Keratinocyte (primary cell): Measurements from ENCODE around the gene FOXP2. TPM values are rescaled to one million over a fixed set of nuclear protein-coding genes. Genes with fewer than 3 reads are reported as not detected.

Experiments
- DNase-seq: peaks from one replicate; pipeline ENCODE4 v3.0.0-alpha.2; 2011; ENCODE audit warnings: low read depth, missing footprints, low spot score
- FAIRE-seq: peaks from 2 replicates; lab custom pipeline; 2011; peaks lifted over from hg19 to GRCh38; lab: Jason Lieb, UNC
- H2AFZ ChIP-seq: 2 replicates; pipeline ENCODE4 v1.6.0; 2012; ENCODE audit warnings: low read length, control low read depth, inconsistent platforms; ENCODE audit not compliant: control insufficient read depth
- H3K27ac ChIP-seq: 2 replicates; pipeline ENCODE4 v1.5.1; 2011; ENCODE audit warnings: low read length; ENCODE audit not compliant: control insufficient read depth, insufficient read depth
- H3K27me3 ChIP-seq: 3 replicates; pipeline ENCODE4 v1.6.0; 2011; ENCODE audit warnings: low read length; ENCODE audit not compliant: control insufficient read depth, insufficient read depth; ENCODE audit errors: extremely low read depth
- H3K36me3 ChIP-seq, 2 experiments: 2 replicates in 1 of 2; 3 replicates in 1 of 2; pipeline ENCODE4 v1.5.1; 2011; ENCODE audit warnings: low read length in 2 of 2, mild to moderate bottlenecking in 1 of 2; ENCODE audit not compliant: control insufficient read depth in 2 of 2, insufficient read depth in 2 of 2; ENCODE audit errors: extremely low read depth in 1 of 2
- H3K4me1 ChIP-seq: 3 replicates; pipeline ENCODE4 v1.5.1; 2011; ENCODE audit warnings: low read length; ENCODE audit not compliant: control insufficient read depth, insufficient read depth; ENCODE audit errors: extremely low read depth
- H3K4me2 ChIP-seq: 3 replicates; pipeline ENCODE4 v1.6.0; 2011; ENCODE audit warnings: low read depth, low read length; ENCODE audit not compliant: control insufficient read depth, insufficient read depth; ENCODE audit errors: extremely low read depth
- H3K4me3 ChIP-seq, 3 experiments: fragments of 200-600 bp in 1 of 3; sonication (generic) in 1 of 3; 2 replicates in 2 of 3; 3 replicates in 1 of 3; pipeline ENCODE4 v1.5.1; 2011 to 2016; ENCODE audit warnings: low read length in 3 of 3, mild to moderate bottlenecking in 3 of 3, control low read depth in 2 of 3, inconsistent platforms in 1 of 3, low read depth in 1 of 3, mixed read lengths in 1 of 3, mixed run types in 1 of 3, moderate library complexity in 1 of 3; ENCODE audit not compliant: control insufficient read depth in 2 of 3, insufficient read depth in 2 of 3; ENCODE audit errors: extremely low read depth in 1 of 3
- H3K79me2 ChIP-seq: 2 replicates; pipeline ENCODE4 v1.6.0; 2012; ENCODE audit warnings: low read length; ENCODE audit not compliant: control insufficient read depth, insufficient read depth
- H3K9ac ChIP-seq: 3 replicates; pipeline ENCODE4 v1.6.0; 2011; ENCODE audit warnings: low read length; ENCODE audit not compliant: control insufficient read depth, insufficient read depth; ENCODE audit errors: extremely low read depth
- H3K9me1 ChIP-seq: 3 replicates; pipeline ENCODE4 v1.6.0; 2011; ENCODE audit warnings: low read length; ENCODE audit not compliant: control insufficient read depth, insufficient read depth; ENCODE audit errors: extremely low read depth
- H3K9me3 ChIP-seq: 2 replicates; pipeline ENCODE4 v1.5.1; 2012; ENCODE audit warnings: low read depth, low read length; ENCODE audit not compliant: control insufficient read depth
- H4K20me1 ChIP-seq: 3 replicates; pipeline ENCODE4 v1.6.0; 2011; ENCODE audit warnings: low read length; ENCODE audit not compliant: control insufficient read depth, insufficient read depth; ENCODE audit errors: extremely low read depth
- CTCF ChIP-seq, 3 experiments: IDR thresholded peaks in 1 of 3; conservative IDR thresholded peaks in 1 of 3; optimal IDR thresholded peaks in 1 of 3; 2 replicates in 2 of 3; 3 replicates in 1 of 3; pipeline versions ENCODE3 to v1.5.1; 2011; ENCODE audit warnings: low read length in 3 of 3, mild to moderate bottlenecking in 3 of 3, moderate library complexity in 2 of 3, control low read depth in 1 of 3, inconsistent platforms in 1 of 3; ENCODE audit not compliant: insufficient read depth in 2 of 3; ENCODE audit errors: extremely low read depth in 1 of 3
- EZH2 ChIP-seq: IDR thresholded peaks from one replicate; pipeline ENCODE4 v1.6.1; 2012; ENCODE audit warnings: inconsistent platforms, mild to moderate bottlenecking, low read length, moderate library complexity
- dilution Hi-C: fragments of 300-500 bp; cut with MboI; formaldehyde crosslinking; loops from one replicate; pipeline ENCODE4 v1.7.0; 2020; ENCODE audit warnings: low sequenced_read_pairs; ENCODE audit not compliant: extremely low pct_ligation_motif_present
- polyA plus RNA-seq, 5 experiments: library from polyadenylated mRNA; depleted of rRNA in 3 of 5; stranded (reverse) in 3 of 5; stranded (forward) in 1 of 5; unstranded in 1 of 5; fragments of >200 nt; gene quantifications; 1 replicate in 1 of 5; 2 replicates in 3 of 5; 3 replicates in 1 of 5; pipeline versions ENCODE4 v1.2.1 to v1.2.3, GENCODE V29; 2011 to 2012; ENCODE audit warnings: missing spikeins in 2 of 5, low read depth in 1 of 5, low replicate concordance in 1 of 5

FOXP2 gene
- polyA plus RNA-seq, 1 donor (not counting 4 experiments of a cell fraction or from before 2014, with no cell fraction given): 0.98 TPM

GRCh38 chr7:114620208-114620607 lies 205.6 kb downstream of the FOXP2 start:
- Histone ChIP-seq H3K4me1 (no peaks in the 10 kb centered on the region), H3K79me2 (no peaks in the 10 kb centered on the region), H3K9me3 (no peaks in the 10 kb centered on the region), H4K20me1 (no peaks in the 10 kb centered on the region), H3K36me3 (no peaks in the 10 kb centered on the region), H3K9ac (no peak overlapping the region), H2AFZ (no peak overlapping the region), H3K4me3 (no peak overlapping the region), H3K4me2 (no peak overlapping the region), H3K9me1 (no peaks in the 10 kb centered on the region), H3K27me3 (no peaks in the 10 kb centered on the region), H3K27ac (no peak overlapping the region)
- no peak for FAIRE-seq
- dilution Hi-C loops: no loop called here
- no peak for TF ChIP-seq EZH2
- TF ChIP-seq CTCF (optimal IDR thresholded peaks at IDR 0.05 in 1 of 3, IDR thresholded peaks at IDR 0.05 in 1 of 3, conservative IDR thresholded peaks at IDR 0.05 in 1 of 3; ENCODE audit: extremely low read depth in 1 of 3, insufficient read depth in 2 of 3, low read length in 3 of 3): no peak
- no peak for DNase-seq

- no peak overlapping the region for H3K4me2 ChIP-seq
- DNase-seq (no peak), FAIRE-seq (no peak)
- H3K9me3 ChIP-seq: no peaks in the 10 kb centered on the region
- H3K4me1 ChIP-seq: no peaks in the 10 kb centered on the region
- no peaks in the 10 kb centered on the region for H3K9me1 ChIP-seq
- no peaks in the 10 kb centered on the region for H4K20me1 ChIP-seq
- no peak overlapping the region for H2AFZ ChIP-seq
- dilution Hi-C loops: no loop called here
- H3K36me3 ChIP-seq: no peaks in the 10 kb centered on the region
- no peak overlapping the region for H3K4me3 ChIP-seq
- TF ChIP-seq EZH2: no peak
- TF ChIP-seq CTCF (optimal IDR thresholded peaks at IDR 0.05 in 1 of 3, IDR thresholded peaks at IDR 0.05 in 1 of 3, conservative IDR thresholded peaks at IDR 0.05 in 1 of 3; ENCODE audit: extremely low read depth in 1 of 3, insufficient read depth in 2 of 3, low read length in 3 of 3): no peak
- H3K27me3 ChIP-seq: no peaks in the 10 kb centered on the region
- H3K27ac ChIP-seq: no peak overlapping the region
- no peak overlapping the region for H3K9ac ChIP-seq
- H3K79me2 ChIP-seq: no peaks in the 10 kb centered on the region
Observed at GRCh38 chr7:114622221-114622620, 207.6 kb downstream of the FOXP2 start.
